Vagina (tissue), 2 donors: ENCODE data around the gene CPLX3.

ENCODE experiments used
- CTCF ChIP-seq, 3 experiments: fragments of 450-650 bp in 2 of 3; fragments of 200-600 bp in 1 of 3; sonication (generic) in 1 of 3; IDR thresholded peaks; one replicate each; pipeline ENCODE4 v1.5.1; 2017 to 2019; ENCODE audit warnings: antibody characterized with exemption in 3 of 3, mild to moderate bottlenecking in 2 of 3, moderate library complexity in 2 of 3
- POLR2A ChIP-seq, 2 donors: fragments of 450-650 bp; IDR thresholded peaks; one replicate each; pipeline ENCODE4 v1.6.1; 2017; ENCODE audit warnings: antibody characterized with exemption in 2 of 2, mild to moderate bottlenecking in 2 of 2, moderate library complexity in 2 of 2
- POLR2AphosphoS5 ChIP-seq, 2 donors: sonication (generic); formaldehyde crosslinking; IDR thresholded peaks; one replicate each; pipeline ENCODE4 v1.9.0; 2017; ENCODE audit warnings: antibody characterized with exemption in 2 of 2, mild to moderate bottlenecking in 2 of 2, low read depth in 1 of 2; ENCODE audit not compliant: insufficient read depth in 1 of 2

- TF ChIP-seq POLR2A (IDR thresholded peaks at IDR 0.05) (no peak), CTCF (IDR thresholded peaks at IDR 0.05) (no peak), POLR2AphosphoS5 (IDR thresholded peaks at IDR 0.05; ENCODE audit: insufficient read depth in 1 of 2, low read depth in 1 of 2) (no peak)
Observed at GRCh38 chr15:74873756-74874424, 47.5 kb downstream of the CPLX3 start.
